HL-60/S4 (cell line): ENCODE measurements around the gene PRIMPOL.

ENCODE experiments used
- in situ Hi-C: fragments of 300-500 bp; cut with MboI; formaldehyde crosslinking; loops from 2 replicates; pipeline ENCODE4 v1.14.3; 2022; ENCODE audit warnings: low sequenced_read_pairs

The PRIMPOL gene

DNA sequence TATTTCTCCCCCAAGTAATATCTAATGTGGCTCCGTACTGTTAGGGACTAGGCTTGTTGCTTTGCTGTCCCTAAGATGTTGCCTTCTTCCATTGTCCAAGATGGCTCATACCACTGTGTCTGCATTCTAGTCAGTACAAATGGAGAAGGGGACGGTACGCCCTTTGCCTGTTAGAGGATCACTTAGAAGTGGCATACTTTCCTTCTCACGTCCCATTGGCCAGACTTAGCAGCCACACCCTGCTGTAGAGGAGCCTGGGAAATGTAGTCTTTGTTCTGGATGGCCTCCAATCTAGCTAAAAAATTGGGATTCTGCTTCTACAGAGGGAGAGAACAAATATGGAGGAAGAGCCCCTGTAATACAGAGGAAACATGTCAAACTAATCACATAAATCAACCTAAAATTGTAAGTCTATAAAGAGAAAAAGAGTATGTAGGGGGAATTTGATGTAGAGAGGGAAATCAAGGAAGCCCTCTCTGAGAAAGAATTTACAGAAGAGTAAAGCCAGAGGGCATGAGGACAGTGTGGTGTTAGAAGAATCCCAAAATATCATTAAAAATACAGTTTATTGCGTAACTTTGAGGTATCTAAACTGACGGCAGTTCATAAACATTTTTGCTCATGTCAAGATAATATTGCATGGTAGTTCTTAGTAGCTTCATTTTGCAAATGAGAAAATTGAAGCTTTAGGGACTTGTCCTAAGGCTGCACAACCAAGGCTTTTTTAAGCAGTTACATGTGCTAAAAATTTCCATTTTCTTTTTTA, 15.1 kb downstream of the PRIMPOL start:
- in situ Hi-C loops = no loop called here

DNA sequence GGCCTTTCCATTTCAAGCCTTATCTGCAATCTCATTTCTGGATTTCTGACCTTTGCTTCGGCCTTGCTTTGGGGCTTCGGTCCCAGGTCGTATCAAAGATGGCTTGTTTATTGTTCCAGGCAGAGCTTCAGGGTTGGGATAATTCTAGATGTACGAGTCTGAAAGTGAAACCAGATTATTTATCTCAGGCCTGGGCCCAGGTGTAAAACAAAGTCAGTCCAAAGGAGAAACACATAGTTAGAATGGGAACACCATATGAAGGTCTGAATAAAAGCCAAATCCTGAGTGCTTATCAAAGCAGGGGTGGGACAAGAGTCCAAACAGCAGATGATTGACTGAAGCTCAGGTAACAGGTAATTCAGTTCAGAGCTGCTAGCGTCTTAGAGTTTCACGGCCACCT, 17.1 kb downstream of the PRIMPOL start:
- in situ Hi-C loops = no loop called here

DNA sequence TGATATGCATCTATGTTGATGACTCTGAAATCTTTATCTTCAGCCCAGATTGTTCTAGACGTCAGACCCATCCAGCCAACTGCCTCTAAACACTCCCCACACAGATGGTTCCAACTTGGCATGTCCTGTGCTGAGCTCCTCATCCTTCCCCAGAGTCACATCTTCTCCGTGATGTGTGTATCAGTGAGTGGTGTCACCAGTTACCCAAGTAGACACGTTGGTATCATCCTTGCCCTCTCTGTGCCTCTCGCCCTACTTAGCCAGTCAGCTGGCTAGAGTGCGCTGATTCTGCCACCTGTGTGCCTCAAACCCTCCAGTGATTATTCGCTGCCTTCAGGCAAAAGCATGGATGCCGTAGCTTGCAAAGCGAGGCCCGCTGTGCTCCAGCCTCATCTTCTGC, 18.6 kb downstream of the PRIMPOL start:
- in situ Hi-C loops = no loop called here

DNA sequence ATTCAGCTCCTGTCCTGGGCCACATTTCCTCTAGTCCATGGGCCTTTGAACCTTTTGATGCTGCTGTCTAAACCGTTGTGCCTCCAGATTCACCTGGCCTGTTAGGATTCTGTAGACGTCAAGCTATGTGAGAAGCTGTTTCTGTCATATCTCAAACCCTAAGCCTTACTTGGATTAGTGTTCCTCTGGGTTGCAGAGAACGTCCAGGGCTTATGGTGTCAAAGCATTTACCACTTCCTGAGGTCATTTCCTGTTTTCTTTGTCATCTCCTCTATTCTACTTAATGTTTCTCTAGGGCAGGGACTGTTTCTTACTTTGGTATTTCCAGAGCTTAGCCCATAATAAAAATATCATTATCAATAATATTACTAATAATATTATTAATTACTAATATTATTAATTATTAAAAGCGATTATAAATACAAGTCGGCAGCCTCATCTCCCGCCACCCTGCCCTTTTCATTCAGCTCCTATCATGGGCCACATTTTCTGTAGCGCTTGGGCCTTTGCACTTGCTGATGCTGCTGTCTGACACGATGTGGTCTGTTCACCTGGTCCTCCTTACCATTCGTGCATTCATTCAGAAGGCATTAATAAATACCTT, 19.1 kb downstream of the PRIMPOL start:
- in situ Hi-C loops = no loop called here

DNA sequence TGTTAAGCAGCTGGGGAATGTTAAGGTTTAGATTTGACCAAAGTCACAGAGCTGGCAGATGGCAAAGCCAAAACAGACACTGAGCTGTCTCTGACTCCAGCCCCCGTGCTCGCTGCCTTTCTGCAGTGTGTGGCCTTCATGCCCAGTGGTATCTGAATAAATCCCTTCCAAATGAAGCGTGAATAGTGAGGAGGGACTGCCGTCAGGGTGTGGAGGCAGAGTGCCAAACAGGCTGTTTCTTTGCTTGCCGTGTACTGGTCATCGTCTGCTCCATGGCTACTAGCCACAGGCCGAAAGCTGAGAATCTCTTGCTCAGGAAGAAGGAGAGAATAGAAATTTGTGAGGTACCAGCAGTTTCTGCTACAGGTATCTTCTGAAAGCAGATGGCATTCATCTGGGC, 19.7 kb downstream of the PRIMPOL start:
- in situ Hi-C loops = no loop called here

DNA sequence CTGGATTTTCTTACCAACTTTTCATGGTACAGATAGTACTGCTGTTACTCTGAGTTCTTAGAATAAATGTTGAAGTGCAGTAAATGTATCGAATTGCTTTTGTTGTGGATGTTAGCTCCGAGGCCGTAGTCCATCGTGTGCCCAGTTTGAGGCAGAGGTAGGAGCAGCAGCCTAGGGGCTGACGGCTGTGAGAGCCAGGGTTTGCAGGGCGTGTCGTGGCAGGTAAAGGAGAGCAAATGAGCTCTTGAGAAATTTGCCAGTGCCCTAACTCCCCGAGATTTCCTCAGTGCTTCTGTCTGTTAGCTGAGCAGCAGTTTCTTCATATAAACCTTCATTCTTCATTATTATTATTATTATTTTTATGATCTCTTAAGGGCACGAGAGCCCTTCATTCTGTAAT, 21.6 kb downstream of the PRIMPOL start:
- in situ Hi-C loops = no loop called here

DNA sequence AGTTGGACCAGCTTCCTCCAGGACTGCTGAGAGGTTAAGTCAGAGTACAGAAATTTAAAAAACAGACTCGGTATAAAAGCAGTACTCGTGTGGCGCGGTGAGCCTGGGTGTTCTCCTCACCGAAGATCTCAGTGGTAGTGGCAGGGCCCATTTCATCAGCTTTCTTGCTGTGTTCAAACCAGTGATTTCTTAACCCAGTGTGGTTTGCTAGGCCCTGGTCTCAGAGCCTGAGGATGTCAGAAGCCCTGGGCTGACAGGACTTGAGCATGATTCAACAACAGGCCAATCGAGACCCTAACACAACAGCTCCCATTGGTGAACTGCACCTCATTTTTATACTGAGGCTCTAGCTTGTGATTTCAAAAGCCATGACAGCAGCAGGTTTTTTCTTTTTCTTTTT, 23.2 kb downstream of the PRIMPOL start:
- in situ Hi-C loops = no loop called here

DNA sequence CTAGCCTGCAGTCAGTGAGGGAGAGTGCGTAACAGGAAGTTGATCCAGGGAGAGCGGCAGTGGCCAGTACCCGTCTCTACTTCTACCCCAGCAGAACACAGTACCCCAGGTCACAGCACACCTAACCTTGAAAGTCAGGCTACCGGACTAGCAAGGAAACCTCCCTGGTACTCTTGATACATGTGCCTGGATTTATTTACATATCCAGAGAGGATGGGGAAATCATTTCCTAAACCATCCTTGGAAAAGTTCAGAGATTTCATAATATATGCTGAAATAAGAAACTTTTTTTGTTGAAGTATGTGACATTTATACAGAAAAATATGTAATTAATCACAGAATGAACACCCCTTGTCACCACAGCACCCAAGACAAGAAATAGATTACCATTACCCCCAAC, 24.5 kb downstream of the PRIMPOL start:
- in situ Hi-C loops = no loop called here

DNA sequence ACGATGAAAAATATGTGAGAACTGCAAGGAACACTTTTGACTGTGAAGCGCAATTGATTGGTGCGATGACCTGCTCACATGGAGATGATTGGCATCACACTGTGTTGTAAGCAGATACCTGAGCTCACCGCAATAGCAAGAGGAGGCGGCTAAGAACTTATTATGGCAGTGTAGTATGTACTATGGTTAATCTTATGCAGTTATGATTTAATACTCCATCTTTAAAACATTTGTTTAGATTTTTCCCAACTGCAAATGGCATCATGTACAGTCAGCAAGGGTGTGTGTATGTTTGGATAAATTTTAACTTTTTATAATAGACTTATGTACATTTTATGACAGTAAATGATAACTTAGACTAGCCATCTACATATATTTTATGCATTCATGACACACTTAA, 25.5 kb downstream of the PRIMPOL start:
- in situ Hi-C loops = no loop called here

DNA sequence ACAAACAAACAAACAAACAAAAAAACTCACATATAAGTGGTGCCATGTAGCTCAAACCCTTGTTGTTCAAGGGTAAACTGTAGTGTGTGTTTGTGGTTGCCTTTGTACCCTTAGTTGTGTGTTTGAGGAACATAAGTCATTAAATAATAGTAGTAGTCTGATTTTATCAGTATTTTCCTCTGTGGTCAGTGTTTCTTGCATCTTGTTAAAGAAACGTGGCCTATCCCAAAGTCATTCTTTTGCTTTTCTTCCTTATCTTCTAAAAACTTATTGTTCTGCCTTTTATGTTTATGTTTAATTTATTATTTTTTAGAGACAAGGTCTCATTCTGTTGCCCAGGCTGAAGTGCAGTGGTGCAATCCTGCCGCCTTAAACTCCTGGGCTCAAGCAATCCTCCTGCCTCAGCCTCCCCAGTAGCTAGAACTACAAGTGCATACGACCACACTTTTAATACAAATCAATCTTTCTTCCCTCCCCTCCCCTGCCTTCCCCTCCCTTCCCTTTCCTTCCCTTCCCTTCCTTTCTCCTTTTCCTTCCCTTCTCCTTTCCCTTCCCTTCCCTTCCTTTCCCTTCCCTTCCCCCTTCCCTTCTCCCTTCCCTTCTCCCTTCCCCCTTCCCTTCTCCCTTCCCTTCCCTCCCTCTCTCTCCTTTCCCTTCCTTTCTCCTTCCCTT, 26.4 kb downstream of the PRIMPOL start:
- in situ Hi-C loops = no loop called here

DNA sequence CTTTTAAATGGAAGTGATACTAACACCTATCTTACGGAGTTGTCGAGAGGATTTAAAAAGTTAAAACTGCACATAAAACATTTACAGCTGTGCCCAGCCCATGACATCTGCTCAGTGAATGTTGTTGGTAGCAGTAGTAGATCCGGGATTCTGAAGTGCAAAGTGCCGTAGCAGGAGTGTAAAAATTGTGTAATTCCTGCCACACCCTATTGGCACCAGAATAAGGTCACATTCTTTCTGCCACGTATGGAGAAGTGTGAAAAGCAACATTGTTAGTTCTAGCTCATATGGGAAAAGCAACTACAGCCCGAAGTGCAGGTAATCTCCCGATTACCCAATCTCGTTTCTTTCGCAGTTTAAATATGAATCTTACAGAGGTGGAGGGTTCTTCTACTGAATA, 31.2 kb downstream of the PRIMPOL start:
- in situ Hi-C loops = no loop called here

DNA sequence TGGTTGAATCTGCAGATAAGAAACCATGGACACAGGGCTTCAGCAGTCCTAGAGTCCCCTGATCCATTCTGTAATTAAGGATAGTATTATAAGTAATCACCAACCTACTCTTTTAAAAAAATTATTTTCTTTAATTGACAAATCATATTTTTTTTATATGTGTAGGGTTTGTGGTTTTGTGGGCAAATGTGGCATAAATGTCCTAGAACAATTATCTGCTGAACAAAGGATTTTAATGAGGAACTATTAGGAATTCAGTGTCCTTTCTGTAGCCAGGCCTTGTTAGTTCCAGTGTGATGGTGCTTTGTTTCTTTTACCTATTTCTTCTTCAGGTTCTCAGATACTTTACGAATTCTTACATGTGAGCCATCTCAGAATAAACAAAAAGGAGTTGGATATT, 32.4 kb downstream of the PRIMPOL start:
- in situ Hi-C loops = no loop called here

DNA sequence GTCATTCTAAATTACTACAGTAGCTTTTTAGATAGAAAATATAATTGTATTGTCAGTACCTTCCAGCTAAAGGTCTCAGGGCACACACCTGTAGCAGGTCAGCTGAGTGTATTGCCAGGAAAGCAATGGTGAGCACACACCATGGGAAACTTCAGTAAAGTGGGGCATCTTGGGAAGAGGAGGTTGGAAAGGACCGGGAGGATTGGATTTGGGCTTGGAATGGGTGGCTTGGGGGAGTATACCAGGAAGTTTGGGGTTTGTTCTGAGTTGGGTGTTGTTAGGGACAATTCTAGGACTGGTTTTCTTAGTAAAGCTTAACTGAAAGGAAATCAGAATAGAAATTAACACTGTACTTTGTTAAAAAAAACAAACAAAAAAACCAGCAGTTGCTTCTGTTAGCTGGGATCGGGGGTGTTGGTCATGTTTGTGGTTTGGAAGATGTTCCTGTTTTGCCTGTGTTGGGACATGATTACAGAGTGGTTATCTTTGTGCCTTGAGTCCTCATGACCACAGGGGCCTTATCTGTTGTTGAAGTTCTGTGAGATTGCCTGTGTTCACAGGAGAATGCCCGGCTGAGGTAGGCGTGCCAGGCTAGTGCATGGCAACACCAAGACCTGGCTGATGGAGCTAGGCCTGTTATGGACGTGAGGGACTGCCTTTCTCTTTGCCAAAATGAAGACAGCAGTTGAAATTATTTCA, 35.1 kb downstream of the PRIMPOL start:
- in situ Hi-C loops = no loop called here

DNA sequence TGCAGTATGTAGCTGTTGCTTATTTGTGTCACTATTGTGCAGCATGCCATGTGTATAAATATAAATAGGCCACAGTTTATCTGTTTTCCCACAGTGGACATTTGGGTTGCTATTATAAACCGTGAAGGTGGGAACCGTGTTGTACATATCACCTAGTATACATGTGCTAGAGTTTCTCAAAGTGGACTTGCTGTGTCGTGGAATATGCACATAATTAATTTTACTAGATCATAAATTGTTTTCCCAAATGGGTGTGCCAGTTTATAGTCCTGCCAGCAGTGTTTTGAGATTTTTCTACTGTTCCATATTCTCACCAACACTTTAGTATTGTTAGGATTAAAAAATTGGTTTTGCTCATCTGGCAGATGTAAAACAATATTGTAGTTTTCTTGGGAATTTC, 38.5 kb downstream of the PRIMPOL start:
- in situ Hi-C loops = no loop called here

DNA sequence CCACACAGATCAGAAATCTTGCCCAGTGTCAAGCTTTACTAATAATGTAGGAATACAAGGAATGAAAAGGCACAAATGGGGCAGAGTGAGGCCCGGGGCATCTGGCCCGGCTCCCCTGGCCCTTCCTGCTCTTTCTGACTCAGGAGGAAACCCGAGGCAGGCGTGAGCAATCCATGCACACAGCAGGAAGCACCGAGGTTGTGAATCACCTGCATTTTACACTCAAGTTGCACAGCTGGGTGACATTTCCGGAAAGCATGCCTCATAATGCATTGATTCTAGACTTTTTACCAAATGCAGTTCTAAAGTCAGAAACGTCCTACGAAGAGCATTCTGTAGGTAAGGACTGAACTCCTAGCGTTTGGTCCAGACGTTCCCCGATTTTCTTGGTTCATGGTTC, 38.9 kb downstream of the PRIMPOL start:
- in situ Hi-C loops = no loop called here

DNA sequence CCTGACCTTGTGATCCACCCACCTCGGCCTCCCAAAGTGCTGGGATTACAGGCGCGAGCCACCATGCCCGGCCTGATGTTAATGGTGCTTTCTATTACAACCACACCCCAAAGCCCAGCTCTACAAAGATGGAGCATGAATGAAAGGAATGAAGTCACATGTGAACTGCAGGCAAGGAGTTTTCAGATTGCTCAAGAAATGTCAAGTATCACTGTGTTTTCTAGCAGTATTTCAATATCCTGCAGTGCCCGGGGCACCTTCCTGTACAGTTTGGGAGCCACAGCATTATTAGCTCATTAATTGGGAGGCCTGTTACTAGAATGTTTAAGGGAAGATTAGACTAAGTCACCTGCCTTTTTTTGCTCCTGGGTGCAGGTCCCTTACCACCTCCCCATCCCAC, 40.1 kb downstream of the PRIMPOL start:
- in situ Hi-C loops = no loop called here

DNA sequence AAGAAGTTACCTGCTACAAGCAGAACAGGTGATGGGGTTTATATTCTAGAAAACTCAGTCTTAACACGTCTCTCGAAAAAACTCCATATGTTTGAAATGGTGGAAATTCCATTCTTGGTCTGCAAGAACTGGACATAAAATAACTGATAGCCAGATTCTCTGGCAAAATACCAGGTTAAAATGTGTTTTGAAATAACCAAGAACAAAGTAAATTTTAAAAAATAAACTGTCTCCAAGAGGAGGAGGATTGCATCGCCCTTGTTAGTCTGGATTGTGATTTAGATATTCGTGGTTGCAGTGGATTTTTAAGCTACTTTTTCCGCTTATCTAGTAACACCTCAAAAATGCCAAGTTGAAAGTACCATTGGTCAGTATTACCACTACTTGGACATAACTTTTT, 43.5 kb downstream of the PRIMPOL start:
- in situ Hi-C loops = no loop called here

DNA sequence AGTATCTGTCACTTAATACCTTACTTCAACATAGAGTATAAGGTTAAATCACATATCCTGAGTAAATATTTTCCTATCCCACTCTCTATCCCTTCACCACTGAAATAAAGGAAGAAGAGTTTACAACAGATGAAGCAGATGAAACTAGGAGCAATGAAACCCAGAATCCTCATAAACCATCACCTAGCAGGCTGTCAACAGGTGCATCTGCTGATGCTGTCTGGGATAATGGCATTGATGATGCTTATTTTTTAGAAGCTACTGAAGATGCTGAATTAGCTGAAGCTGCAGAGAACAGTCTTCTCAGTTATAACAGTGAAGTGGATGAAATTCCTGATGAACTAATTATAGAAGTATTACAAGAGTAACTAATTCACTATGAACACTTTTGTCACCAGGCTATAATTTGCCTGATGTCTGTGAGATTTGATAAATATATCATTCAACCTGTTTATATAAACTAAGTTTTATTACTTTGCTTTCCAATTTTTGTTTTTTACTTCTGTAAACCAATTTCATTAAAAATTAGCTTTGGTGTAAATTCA, 44.9 kb downstream of the PRIMPOL start:
- in situ Hi-C loops = no loop called here

DNA sequence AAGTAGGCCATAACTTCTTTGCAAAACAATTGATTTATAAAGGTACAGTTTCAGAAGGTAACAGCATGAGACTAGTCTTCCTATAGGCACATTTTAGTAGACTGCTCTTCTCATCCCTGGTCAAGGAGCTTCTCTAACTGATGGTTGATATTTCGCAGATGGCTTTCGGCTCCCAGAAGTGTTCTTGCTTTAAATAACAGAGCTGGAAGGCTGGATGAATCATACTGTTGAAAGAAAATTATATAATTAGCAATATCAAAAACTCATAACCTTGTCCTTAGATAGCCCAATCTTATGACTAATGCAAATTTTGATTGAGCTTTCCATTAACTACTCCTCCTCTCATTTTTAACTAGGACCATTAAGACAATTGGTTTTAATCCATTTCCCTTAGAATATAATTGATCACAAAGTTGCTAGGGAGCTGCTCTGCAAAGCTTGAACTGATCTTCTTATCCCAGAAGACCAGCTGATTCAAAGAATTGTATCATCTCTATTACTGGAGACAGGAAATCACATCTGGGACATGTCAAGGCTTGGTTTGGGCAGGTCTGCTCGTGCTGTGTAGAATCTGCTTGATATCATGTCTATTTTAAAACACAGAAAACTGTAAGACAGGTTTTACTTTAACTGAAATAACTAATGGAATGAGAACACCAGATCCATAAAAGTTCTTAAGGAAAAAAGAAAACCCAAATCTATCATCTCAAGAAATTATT, 45.8 kb downstream of the PRIMPOL start:
- in situ Hi-C loops = no loop called here

DNA sequence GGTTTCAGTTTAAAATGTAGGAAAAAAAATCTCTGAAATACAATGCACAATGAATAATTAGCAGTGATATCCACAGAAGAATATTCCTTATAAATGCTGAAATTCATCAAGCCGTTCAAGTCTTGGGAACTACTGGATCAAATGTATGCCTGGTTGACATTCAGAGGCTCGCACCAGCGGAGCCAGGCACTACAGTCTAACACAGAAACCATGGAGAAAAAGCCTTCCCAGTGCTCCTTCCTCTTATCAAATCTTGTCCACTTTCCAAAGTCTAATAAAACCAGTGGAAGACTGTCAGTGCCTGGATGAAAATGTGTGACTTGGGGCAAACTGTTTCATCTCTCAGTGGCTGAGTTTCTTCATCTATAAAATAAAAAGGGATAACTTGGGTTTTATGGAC, 48.4 kb downstream of the PRIMPOL start:
- in situ Hi-C loops = no loop called here

DNA sequence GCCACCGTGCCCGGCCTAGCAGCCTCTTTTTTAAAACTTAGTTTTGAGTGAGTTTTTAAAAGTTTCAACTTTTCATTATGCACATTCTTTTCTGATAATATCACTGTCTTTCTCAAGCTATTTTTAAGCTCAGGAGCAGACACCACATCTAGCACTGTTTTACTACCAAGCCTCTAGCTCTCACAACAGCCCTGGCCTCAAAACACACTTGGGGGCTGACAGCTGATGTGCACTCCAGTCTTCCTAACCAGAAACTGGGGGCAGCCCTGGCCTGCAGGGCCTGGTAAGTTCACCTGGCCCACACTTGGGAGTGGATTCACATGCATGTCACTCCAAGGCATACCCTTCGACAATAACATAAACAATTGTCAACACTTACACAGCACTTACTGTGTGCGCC, 50.4 kb downstream of the PRIMPOL start:
- in situ Hi-C loops = no loop called here
